ENCODE measurements around the gene MED16.

MED16 gene

GRCh38 chr19:840519-841206 lies 52.3 kb downstream of the MED16 start, which contains the start of gene PRTN3:
Gene PRTN3, plus strand, starts transcription at chr19:840999. Its CDS starts 10 bp downstream, at chr19:841009.
- DNase-seq (ENCODE audit: low read depth), result no peak
- no peak for TF ChIP-seq CTCF (IDR thresholded peaks at IDR 0.05; ENCODE audit: insufficient read depth, low read depth, low read length, missing control alignments)
- no peak within 1 kb of the TSS for H3K4me3 ChIP-seq (ENCODE audit: low read length)

- no peak for DNase-seq (ENCODE audit: low read depth)
- H3K4me3 ChIP-seq (ENCODE audit: low read length), result no peak overlapping the region
- TF ChIP-seq CTCF (IDR thresholded peaks at IDR 0.05; ENCODE audit: insufficient read depth, low read depth, low read length, missing control alignments), result no peak
These were observed 57.7 kb downstream of the MED16 start for GRCh38 chr19:835210-835810.

GRCh38 chr19:834216-834615 lies 58.8 kb downstream of the MED16 start:
- no peak for TF ChIP-seq CTCF (IDR thresholded peaks at IDR 0.05; ENCODE audit: insufficient read depth, low read depth, low read length, missing control alignments)
- H3K4me3 ChIP-seq (ENCODE audit: low read length), result no peak overlapping the region
- DNase-seq (ENCODE audit: low read depth), result no peak

- no peak for DNase-seq (ENCODE audit: low read depth)
- no peak for TF ChIP-seq CTCF (IDR thresholded peaks at IDR 0.05; ENCODE audit: insufficient read depth, low read depth, low read length, missing control alignments)
- no peak overlapping the region for H3K4me3 ChIP-seq (ENCODE audit: low read length)
These were observed 61.3 kb downstream of the MED16 start for GRCh38 chr19:831407-832369.

GRCh38 chr19:829129-829758 lies 63.7 kb downstream of the MED16 start:
- DNase-seq (ENCODE audit: low read depth), result no peak
- TF ChIP-seq CTCF (IDR thresholded peaks at IDR 0.05; ENCODE audit: insufficient read depth, low read depth, low read length, missing control alignments), result no peak
- H3K4me3 ChIP-seq (ENCODE audit: low read length), result no peak overlapping the region

- no peak for TF ChIP-seq CTCF (IDR thresholded peaks at IDR 0.05; ENCODE audit: insufficient read depth, low read depth, low read length, missing control alignments)
- no peak for DNase-seq (ENCODE audit: low read depth)
- no peak within 1 kb of the TSS for H3K4me3 ChIP-seq (ENCODE audit: low read length)
These were observed 65.2 kb downstream of the MED16 start, which contains the start of gene AZU1 for GRCh38 chr19:827710-828321. Gene AZU1, plus strand, starts transcription at chr19:827837. Its CDS starts 10 bp downstream, at chr19:827847.

Measured in epithelial cell of esophagus (primary cell).